LNCAP (cell line): Measurements from ENCODE around the gene FIZ1.
A peak's percentile ranks its signal among the peaks of the same experiment; 100 is the strongest.

ENCODE experiments used
- TF ChIP-seq, protein P1 (sequence below): fragments of 450-650 bp; IDR thresholded peaks from 2 replicates; pipeline ENCODE4 v1.5.1; 2017; ENCODE audit warnings: mild to moderate bottlenecking

FIZ1 gene

DNA sequence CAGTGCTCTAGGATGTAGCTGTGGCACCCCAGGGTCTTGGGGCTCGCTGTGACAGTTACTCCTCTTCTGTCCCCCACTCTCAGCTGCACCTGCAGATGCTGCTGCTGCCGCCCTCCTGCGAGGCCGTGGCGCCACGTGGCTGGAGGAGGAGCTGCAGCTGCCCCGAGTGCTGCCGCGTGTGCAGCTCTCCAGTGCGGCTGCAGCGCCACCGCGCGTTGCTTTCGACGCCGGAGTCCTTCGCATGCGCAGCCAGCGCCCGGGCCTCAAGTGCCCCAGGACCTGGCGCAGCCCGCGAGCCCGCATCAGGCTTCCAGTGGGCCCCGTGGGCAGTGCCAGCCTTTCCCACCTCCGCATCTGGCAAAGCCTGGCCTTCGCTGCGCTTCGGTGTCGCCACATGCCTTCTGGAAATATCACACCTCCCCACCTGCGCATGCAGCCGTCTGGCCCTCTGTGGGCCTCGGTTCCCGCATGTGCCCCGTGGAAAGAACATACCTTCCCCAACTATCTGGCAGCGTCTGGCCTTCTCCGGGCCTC lies 40.8 kb upstream of the FIZ1 start:
- TF ChIP-seq, protein P1, sequence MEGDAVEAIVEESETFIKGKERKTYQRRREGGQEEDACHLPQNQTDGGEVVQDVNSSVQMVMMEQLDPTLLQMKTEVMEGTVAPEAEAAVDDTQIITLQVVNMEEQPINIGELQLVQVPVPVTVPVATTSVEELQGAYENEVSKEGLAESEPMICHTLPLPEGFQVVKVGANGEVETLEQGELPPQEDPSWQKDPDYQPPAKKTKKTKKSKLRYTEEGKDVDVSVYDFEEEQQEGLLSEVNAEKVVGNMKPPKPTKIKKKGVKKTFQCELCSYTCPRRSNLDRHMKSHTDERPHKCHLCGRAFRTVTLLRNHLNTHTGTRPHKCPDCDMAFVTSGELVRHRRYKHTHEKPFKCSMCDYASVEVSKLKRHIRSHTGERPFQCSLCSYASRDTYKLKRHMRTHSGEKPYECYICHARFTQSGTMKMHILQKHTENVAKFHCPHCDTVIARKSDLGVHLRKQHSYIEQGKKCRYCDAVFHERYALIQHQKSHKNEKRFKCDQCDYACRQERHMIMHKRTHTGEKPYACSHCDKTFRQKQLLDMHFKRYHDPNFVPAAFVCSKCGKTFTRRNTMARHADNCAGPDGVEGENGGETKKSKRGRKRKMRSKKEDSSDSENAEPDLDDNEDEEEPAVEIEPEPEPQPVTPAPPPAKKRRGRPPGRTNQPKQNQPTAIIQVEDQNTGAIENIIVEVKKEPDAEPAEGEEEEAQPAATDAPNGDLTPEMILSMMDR = no peak

DNA sequence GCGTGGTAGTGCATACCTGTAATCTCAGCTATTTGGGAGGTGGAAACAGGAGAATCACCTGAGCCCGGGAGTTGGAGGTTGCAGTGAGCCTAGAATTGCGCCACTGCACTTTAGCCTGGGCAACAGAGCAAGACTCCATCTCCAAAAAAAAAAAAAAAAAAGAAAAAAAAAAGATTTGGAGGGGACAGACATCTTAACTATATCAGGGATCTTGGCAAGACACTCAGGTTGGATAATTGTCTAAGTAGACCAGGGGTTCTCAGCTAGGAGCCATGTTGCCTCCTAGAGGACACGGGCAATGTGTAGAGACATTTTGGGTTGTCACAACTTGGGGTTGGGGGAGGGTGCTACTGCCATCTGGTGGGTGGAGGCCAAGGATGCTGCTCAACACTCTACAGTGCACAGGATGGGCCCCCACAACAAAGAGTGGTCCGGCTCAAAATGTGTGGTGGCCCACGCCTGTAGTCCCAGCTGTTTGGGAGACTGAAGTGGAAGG lies 39.6 kb upstream of the FIZ1 start:
- TF ChIP-seq, protein P1 = peak; percentile 36; the same call in 1 of the 2 replicates

DNA sequence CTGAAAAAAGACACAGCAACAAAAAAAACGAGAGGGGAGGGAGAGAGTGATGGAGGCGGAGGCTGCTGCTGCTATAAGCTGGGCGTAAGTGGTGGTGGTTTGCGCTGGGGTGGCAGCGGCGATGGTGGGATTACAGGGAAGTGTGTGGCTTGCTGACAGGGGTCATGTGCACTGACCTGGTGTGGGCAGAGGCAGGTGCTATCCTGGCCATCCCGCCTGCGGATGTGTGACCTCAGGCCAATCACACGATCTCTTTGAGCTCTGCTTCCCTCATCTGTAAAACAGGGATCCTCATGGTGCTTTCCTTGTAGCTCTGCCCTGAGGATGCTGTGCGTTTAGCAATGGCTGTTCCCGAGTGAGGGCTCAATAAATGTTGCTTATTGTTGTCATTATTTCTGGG lies 38.2 kb upstream of the FIZ1 start:
- TF ChIP-seq, protein P1 = no peak

DNA sequence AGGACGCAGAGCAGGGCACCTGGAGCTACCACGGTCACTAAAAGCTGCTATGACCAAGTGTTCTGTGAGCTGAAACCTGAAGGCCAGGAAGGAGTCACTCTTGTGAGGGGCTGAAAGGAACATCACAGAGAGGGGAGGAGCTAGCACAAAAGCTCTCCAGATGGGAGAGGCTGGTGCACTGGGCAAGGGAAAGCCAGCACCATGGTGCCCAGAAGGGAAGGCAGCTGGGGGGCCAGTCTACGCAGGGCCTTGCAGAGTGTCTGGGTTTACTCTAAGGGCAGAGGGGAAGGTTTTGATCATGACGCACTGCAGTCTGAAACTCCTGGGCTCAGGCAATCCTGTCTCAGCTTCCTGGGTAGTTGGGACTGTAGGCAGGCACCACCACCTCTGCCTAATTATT lies 37.4 kb upstream of the FIZ1 start:
- TF ChIP-seq, protein P1 = no peak

DNA sequence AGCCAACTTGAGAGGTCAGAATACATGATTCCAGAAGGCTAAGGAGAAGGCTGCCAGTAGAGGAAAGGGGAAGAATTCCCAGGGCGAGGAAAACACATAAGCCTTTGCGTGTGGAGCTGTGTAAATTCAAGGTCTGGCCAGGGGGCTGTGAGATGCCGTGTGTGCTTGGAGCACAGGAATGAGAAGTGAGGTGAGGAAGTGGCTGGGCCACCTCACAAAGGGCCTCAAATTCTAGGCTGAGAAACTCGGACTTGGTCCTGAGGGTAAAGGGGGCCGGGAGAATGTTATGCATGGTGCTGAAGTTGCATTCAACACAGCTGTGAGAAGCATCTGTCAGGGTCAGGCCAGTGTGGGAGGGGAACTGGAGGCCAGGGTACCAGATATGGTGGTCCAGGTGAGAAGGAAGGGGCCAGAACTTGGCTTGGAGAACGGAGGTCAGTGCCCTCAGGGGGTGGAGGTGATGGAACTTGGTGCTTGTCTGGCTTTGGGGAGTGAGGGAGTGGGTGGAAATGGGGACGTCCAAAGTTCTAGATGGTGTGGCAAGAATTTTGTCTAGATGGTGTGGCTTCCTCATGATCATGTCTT lies 36.6 kb upstream of the FIZ1 start:
- TF ChIP-seq, protein P1 = no peak

DNA sequence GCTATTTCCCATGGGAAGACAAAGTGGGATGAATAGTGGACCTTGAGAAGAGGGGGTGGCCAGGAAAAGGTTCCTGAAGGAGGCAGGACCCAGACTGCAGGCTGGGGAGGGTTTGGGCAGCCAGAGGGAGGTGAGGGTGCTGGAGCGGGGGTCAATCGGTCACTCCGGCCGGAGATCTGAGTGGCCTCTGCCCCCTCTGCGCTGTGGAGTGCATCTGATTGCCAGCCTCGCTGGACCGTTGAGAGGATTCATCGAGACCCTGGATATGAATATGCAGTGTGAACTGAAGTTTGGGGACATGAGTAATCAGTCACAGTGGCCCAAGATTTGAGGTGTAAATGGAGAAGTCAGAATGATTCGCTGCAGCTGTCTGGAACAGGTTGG lies 36.0 kb upstream of the FIZ1 start:
- TF ChIP-seq, protein P1 = no peak

DNA sequence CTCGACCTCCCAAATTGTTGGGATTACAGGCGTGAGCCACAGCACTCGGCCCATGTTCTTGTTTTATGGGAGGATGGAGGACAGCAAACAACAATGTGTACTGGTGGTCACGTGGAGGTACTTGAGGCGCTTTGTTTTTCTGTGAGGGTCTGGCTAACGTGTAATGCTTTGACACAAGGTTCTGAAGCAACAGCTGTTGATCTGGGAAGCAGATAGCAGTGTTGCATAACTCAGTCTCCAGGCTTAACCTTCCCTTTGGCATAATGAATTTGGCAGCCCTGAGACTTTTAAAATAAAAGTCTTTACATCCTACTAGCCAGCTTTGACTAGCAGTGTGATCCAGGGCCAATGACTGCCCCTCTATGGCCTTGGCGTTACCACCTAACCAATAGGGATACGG lies 34.5 kb upstream of the FIZ1 start:
- TF ChIP-seq, protein P1 = no peak

DNA sequence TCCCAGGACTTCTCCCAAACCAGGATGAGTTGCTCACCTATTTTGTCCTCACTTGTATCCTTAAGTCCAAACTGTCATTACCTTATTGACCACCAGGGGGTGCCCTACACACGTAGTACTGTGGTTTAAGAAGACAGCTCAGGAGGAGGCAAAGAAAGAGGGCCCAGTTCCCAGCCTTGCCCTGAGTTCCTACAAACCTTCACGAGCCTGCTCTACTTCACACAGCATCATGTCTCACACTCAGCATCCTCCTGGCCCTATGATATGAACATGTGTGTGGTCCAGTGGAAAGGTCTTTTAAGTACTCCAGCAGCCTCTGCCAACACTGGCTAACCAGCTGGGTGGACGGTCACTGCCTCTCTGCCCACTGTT lies 33.1 kb upstream of the FIZ1 start:
- TF ChIP-seq, protein P1 = peak; percentile 77
